Skeletal muscle cell (primary cell): ENCODE data around the gene ZNF407.

Experiments used
- DNase-seq: peaks from one replicate; pipeline ENCODE4 v3.0.0-alpha.2; 2010; ENCODE audit warnings: low read depth
- H3K4me3 ChIP-seq: 2 replicates; pipeline ENCODE4 v1.5.1; 2011; ENCODE audit warnings: low read depth, mild to moderate bottlenecking, control low read depth, low read length, moderate library complexity

Gene ZNF407

DNA sequence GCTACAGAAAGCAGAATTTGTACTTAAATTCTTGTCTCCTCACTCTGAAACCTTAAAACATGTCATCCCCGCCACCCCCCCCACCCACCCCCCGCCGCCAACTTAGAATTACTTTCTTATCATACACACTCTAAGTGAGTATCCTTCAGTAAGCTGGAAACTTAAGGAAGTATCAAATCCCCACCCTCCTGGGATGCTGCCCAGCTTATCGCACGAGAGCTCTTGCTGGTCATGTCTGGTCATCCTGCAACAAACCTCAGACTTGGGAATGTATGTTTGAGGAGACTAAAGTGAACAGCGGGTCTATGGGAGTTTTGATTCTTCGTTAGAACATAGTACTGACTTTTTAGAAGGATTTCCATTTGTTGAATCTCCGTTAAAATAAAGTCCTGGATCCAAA is 408.0 kb downstream of the ZNF407 start:
- no peak overlapping the region for H3K4me3 ChIP-seq
- no peak for DNase-seq

DNA sequence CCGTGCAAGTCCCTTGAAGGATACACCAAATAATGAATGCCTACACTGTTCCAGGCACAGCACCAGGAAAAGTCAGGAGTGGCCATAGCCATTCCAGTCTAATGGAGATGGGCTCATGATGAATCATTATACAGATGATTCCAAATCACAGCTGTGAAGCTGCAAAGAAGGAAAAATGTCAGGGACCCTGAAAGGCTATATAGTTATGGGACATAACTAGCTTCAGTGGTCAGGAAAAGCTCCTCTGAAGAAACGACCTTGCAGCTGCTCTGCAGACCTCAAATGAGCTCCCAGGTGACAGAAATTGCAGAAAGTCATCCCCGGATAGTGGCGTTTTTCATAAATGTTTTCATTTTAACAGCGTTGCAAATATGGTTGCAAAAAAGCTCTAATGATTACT is 410.5 kb downstream of the ZNF407 start:
- no peak for DNase-seq
- no peak overlapping the region for H3K4me3 ChIP-seq

DNA sequence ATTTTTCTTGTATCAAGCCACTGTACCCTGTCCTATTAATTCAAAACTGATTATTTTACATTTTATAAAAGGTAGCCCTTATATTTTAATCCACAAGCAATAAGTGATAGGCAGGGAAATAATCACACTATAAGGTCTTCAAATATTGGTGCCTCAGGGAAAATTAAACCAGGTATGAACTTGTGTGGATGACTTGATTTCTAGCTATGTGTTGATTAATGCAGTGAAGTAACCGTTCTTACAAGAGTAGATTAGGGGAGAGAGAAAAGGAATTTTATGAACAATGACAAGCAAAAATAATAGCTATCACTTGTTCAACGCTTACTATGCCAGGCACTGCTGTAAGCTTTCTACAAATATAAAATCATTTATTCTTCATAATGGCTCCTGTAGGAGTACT is 411.6 kb downstream of the ZNF407 start:
- DNase-seq, result no peak
- H3K4me3 ChIP-seq, result no peak overlapping the region

- no peak for DNase-seq
- no peak overlapping the region for H3K4me3 ChIP-seq
Measured at GRCh38 chr18:75009878-75010277, 412.2 kb downstream of the ZNF407 start.

GRCh38 chr18:75010278-75010677 is 412.6 kb downstream of the ZNF407 start:
- no peak overlapping the region for H3K4me3 ChIP-seq
- no peak for DNase-seq

DNA sequence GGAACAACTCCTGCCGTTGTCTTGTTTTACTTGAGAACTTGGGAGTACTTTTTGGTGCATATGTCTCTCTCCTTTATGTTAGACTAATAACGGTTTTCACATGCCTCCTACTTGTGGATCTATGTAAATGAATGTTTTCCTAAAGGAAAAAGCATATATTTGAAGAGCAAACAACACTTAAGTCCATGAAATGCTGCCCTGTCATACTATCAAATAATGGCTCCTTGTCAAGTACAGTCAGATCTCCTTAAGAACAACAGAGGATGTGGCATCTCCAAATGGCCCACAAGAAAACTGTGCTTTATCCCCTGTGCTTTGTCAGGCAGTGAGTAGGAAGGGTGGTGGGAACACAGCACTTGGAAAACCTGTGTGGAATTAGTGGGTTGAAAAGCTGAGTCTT is 413.0 kb downstream of the ZNF407 start:
- H3K4me3 ChIP-seq, result no peak overlapping the region
- no peak for DNase-seq

DNA sequence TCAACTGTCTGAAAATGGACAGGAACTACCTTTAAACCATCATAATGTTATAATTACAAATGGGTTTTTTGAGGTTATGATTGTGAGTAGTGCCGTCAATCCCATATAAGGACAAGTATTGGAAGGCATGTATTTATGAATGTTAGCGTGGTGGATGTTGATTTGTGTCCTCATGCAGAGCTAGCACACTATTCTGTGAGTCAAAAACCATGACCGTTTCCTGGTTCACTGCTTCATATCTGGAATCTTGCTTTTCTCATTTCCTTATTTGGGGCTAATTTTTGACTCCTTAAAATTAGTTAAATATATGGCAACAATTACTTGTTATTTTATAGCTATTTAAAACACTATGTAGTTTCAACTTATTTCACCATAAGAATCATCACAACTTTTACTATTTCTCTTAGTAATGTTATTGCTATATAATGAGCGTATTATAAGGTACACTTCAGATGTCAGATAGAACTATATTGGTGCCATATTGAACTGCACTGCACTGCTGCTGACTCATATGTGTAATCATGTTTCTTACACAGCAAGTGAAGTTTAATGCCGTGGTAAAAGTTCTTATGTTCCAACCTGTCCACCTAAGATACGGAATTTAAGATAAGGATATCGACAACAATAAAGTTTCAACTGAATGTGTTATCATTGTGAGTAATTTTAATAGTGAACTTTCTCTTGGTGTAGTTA is 418.5 kb downstream of the ZNF407 start:
- no peak for DNase-seq
- H3K4me3 ChIP-seq, result no peak overlapping the region

DNA sequence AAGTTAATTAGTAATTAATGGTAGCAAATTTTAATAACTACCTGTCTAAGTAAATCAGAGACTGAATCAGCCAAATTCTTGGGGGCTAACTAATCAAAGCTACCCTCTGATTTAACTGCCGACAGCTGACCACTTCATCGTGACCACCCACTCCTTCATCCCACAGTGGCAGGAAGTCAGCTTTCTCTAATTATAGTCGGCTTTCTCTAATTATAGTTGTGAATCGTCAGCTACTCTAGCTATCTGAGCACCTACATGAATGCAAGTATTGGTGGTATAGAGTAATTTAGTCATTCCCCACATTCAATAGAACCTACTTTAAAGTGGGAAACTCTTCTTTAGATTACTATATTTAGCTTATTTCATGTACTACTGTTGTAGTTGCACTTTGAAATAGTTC is 425.8 kb downstream of the ZNF407 start:
- no peak overlapping the region for H3K4me3 ChIP-seq
- no peak for DNase-seq

- H3K4me3 ChIP-seq, result no peak overlapping the region
Measured at GRCh38 chr18:75024871-75025270, 427.2 kb downstream of the ZNF407 start.

GRCh38 chr18:75025573-75025972 is 427.9 kb downstream of the ZNF407 start:
- no peak overlapping the region for H3K4me3 ChIP-seq
- DNase-seq, result no peak

More at GRCh38 chr18:75024871-75025270, 427.2 kb downstream of the ZNF407 start:
- no peak for DNase-seq

GRCh38 chr18:75029481-75029880 is 431.8 kb downstream of the ZNF407 start:
- H3K4me3 ChIP-seq, result no peak overlapping the region
- no peak for DNase-seq

GRCh38 chr18:75031717-75032317 is 434.1 kb downstream of the ZNF407 start:
- H3K4me3 ChIP-seq, result no peak overlapping the region
- no peak for DNase-seq

DNA sequence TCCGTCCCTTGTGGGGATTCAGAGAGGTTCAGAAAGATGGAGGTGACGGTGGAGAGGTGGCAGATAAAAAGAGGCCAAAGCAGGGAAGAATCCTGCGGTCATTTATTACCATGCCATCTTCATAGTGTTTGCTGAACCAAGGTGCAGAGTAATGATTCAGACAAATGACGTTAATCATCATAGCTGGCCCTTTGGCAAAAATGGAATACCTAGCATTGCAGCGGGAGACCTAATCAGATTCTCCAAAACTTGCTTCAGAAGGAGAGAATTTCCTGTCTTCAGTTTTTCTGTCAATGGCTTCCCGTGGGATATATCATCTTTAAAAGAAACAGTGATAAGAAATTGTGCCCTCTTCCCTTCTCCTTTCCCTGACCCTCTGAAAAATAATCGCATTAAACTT is 435.8 kb downstream of the ZNF407 start:
- no peak overlapping the region for H3K4me3 ChIP-seq
- no peak for DNase-seq

DNA sequence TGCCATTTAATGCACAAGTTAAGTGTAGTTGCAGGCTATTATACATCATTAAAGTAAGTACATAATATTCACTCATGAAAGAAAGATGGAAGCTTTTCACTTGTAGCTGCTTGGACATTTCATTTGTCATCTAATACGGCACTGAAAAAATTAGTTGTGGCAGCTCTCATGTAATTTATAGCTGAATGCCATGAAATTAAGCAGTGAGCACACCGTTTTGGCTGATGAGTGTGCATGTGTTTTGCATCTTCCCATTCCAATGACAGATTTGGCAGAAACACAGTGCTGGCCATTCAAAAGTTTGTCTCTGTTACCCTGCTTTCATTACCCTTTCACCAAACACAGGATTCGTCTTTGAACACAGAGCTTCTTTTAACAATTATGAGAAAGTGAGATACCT is 437.3 kb downstream of the ZNF407 start:
- no peak for DNase-seq
- no peak overlapping the region for H3K4me3 ChIP-seq

- DNase-seq, result no peak
- no peak overlapping the region for H3K4me3 ChIP-seq
Measured at GRCh38 chr18:75035928-75036327, 438.3 kb downstream of the ZNF407 start.

DNA sequence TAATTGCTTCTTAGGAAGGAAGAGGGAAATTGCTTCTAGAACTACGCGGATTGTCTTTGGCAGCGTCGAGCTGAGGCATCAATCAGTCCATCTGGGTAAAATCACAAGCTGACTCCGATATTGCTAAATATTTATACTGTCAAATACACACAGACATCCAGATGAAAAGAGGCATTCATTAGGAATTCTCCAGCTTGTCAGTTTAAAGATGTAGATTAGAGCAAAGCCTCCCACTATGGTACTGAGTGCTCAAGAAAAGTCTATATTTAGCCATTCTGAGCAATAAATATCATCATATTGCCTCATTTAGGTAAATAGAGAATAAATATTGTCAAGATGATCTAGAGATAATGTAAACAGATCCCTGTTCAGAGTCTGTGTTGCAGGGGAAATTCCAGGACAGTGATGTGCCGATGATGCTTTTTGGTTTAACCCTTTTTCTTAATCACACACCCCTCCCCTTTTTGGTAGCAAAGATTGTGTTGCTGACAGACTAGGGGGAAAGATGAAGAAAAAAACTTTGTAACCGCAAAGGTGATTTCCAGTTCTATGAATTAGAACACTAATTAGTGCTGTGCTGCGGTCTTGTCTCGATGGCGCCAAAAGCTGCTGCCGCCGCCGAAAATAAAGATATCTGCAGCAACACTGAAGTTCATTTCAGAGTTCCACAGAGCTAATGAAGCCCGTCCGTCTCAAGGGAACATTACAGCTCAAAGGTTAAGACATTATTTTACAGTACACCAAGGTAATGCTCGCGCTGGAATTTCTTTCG is 439.4 kb downstream of the ZNF407 start:
- no peak overlapping the region for H3K4me3 ChIP-seq
- DNase-seq, result no peak

GRCh38 chr18:75037689-75037955 is 440.0 kb downstream of the ZNF407 start:
- H3K4me3 ChIP-seq, result no peak overlapping the region

DNA sequence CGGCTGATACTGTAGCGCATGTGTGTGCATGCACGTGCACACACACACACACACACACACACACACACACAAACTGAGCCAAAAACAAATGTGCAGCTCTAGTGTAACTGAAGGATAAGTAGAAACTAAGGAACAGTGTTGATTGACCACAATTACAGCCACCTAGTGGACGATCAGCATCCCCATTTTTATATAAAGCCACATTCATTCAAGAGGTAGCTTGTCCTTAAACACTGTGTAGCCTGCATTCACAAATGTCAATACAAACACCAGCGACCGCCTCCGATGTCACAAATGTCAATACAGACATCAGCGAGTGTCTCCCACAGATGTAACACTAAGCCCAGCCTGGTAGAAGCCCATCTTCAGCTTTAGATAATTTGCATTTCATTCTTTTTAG is 443.9 kb downstream of the ZNF407 start:
- DNase-seq, result peak; percentile 9
- H3K4me3 ChIP-seq, result no peak overlapping the region

More at GRCh38 chr18:75037689-75037955, 440.0 kb downstream of the ZNF407 start:
- DNase-seq, result no peak

DNA sequence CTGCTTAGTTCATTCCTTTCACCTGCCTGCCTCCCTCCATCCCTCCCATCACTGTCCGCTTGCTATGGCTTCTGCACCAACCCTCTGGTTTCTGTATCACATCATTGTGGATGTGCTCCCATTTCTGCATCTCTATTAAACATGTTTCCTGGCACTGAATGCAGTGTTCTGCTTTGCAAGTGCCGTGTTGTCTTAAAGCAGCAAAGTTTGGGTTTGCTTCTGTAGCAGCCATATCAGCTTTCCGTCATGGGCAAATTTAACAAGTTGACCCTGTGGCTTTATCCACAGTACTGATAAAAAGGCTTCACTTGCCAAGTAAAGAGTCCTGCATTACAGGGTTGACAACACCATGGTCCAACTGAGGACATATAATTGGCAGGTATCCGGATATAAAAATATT is 445.8 kb downstream of the ZNF407 start:
- H3K4me3 ChIP-seq, result no peak overlapping the region
- DNase-seq, result no peak

DNA sequence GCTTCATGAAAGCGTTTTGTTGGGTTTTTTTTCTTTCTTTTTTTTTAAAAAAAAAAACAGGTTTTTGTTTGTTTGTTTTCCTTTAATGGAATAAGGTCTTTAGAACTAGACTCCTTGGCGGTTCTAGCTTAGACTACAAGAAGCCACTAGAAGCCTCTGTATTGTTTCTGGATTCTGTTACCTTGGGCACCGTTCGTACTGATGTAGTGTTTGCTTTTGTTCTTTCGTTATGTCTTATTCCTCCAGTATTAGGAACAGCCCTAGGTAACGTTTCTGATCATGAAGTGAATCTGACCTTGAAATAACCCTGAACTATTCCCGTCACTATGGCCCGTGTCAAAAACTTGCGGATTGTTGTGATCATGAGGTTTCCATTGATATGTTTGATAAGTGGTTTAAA is 446.6 kb downstream of the ZNF407 start:
- H3K4me3 ChIP-seq, result no peak overlapping the region
- DNase-seq, result no peak

DNA sequence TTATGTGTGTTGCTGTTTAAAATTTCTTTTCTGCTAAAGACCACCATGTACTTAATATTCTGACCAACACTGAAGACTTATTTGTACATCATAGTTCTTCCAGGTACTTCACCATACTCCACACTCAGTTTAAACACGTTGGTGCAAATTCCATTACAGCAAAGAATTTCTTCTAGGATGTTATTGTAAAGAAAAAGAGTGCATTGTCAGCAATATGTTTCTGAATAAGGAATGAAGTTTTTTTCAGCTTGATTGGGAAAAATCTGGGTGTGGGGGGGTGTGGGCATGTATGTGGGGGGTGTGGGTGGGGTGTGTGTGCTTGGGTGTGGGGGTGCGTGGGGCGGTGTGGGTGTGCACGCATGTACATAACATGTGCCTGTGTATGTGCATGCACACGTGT is 447.1 kb downstream of the ZNF407 start:
- DNase-seq, result no peak
- H3K4me3 ChIP-seq, result no peak overlapping the region
